HL-60 (cell line): ENCODE measurements around the gene YIPF5.

Experiments
- DNase-seq, 2 experiments: peaks; one replicate each; pipeline ENCODE4 v3.0.0-alpha.2; 2010 to 2020; ENCODE audit warnings: low read depth in 1 of 2, low spot score in 1 of 2
- H3K27ac ChIP-seq: fragments of 250-450 bp; sonication (Bioruptor Pico); replicated peaks from 2 replicates; pipeline ENCODE4 v1.5.1; 2020; ENCODE audit warnings: mild to moderate bottlenecking, moderate library complexity
- H3K27me3 ChIP-seq: fragments of 250-450 bp; sonication (Bioruptor Pico); 2 replicates; pipeline ENCODE4 v1.5.1; 2021; ENCODE audit warnings: mild to moderate bottlenecking, moderate library complexity; ENCODE audit not compliant: insufficient read depth, poor library complexity, severe bottlenecking
- H3K4me3 ChIP-seq: replicated peaks from 2 replicates; pipeline ENCODE4 v1.5.1; 2011; ENCODE audit warnings: mild to moderate bottlenecking, control low read depth, low read length; ENCODE audit not compliant: insufficient read depth
- GABPA ChIP-seq: IDR thresholded peaks from 2 replicates; pipeline ENCODE4 v1.6.1; 2012; ENCODE audit warnings: low read depth
- POLR2AphosphoS5 ChIP-seq: IDR thresholded peaks from 2 replicates; pipeline ENCODE4 v1.6.1; 2012; ENCODE audit warnings: low read depth
- SPI1 ChIP-seq: IDR thresholded peaks from 2 replicates; pipeline ENCODE4 v1.6.1; 2012; ENCODE audit warnings: low read depth, mild to moderate bottlenecking, borderline replicate concordance
- TF ChIP-seq, protein P1 (sequence below): IDR thresholded peaks from one replicate; pipeline ENCODE4 v1.5.1; 2011; ENCODE audit warnings: low read length, control low read depth, inconsistent platforms; ENCODE audit not compliant: insufficient read depth
- TF ChIP-seq, protein P2 (sequence below): IDR thresholded peaks from 2 replicates; pipeline ENCODE4 v1.6.1; 2012; ENCODE audit warnings: low read depth; ENCODE audit not compliant: insufficient replicate concordance

YIPF5 gene

DNA sequence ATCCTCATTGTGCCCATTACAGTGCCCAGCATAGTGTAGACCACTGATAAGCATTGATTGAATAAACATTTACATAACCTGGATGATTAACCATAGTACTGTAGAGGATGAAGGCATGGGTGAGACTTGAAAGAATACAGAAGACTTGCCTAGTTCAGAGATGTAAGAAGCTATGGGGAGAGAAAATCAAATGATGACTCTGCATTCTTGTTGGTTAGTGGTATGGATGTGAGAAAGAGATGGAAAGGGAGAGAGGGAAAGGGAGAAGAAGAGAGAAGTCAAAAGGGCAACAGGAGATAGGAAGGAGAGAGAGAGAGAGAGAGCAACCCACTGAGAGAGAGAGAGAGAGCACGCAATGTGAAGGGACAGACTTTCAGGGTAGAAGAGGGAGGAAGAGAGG is 26.8 kb downstream of the YIPF5 start:
- Histone ChIP-seq H3K27ac (no peak overlapping the region), H3K27me3 (no peaks in the 10 kb centered on the region), H3K4me3 (no peak overlapping the region)
- TF ChIP-seq, protein P1, sequence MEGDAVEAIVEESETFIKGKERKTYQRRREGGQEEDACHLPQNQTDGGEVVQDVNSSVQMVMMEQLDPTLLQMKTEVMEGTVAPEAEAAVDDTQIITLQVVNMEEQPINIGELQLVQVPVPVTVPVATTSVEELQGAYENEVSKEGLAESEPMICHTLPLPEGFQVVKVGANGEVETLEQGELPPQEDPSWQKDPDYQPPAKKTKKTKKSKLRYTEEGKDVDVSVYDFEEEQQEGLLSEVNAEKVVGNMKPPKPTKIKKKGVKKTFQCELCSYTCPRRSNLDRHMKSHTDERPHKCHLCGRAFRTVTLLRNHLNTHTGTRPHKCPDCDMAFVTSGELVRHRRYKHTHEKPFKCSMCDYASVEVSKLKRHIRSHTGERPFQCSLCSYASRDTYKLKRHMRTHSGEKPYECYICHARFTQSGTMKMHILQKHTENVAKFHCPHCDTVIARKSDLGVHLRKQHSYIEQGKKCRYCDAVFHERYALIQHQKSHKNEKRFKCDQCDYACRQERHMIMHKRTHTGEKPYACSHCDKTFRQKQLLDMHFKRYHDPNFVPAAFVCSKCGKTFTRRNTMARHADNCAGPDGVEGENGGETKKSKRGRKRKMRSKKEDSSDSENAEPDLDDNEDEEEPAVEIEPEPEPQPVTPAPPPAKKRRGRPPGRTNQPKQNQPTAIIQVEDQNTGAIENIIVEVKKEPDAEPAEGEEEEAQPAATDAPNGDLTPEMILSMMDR: no peak
- TF ChIP-seq POLR2AphosphoS5 (no peak), GABPA (no peak), SPI1 (no peak)
- TF ChIP-seq, protein P2, sequence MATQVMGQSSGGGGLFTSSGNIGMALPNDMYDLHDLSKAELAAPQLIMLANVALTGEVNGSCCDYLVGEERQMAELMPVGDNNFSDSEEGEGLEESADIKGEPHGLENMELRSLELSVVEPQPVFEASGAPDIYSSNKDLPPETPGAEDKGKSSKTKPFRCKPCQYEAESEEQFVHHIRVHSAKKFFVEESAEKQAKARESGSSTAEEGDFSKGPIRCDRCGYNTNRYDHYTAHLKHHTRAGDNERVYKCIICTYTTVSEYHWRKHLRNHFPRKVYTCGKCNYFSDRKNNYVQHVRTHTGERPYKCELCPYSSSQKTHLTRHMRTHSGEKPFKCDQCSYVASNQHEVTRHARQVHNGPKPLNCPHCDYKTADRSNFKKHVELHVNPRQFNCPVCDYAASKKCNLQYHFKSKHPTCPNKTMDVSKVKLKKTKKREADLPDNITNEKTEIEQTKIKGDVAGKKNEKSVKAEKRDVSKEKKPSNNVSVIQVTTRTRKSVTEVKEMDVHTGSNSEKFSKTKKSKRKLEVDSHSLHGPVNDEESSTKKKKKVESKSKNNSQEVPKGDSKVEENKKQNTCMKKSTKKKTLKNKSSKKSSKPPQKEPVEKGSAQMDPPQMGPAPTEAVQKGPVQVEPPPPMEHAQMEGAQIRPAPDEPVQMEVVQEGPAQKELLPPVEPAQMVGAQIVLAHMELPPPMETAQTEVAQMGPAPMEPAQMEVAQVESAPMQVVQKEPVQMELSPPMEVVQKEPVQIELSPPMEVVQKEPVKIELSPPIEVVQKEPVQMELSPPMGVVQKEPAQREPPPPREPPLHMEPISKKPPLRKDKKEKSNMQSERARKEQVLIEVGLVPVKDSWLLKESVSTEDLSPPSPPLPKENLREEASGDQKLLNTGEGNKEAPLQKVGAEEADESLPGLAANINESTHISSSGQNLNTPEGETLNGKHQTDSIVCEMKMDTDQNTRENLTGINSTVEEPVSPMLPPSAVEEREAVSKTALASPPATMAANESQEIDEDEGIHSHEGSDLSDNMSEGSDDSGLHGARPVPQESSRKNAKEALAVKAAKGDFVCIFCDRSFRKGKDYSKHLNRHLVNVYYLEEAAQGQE: no peak
- no peak for DNase-seq

DNA sequence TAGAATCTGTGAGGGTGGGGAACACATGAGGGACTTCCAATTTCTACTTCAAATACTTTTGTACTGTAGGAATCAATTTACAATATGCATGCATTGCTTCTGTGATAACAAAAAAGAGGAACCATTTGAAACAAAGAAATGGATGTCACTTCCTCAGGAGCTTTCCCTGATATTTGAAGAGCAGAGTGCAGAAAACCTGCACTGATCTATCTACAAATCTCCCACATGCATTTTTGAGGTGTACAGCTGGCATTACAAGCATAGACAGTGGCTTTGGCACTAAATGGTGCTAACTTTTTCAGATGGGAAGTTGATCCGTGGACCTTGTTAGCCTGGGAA is 27.7 kb downstream of the YIPF5 start:
- no peak overlapping the region for H3K4me3 ChIP-seq
- H3K27ac ChIP-seq: no peak overlapping the region
- no peaks in the 10 kb centered on the region for H3K27me3 ChIP-seq
- TF ChIP-seq, protein P1: no peak
- peak; percentile 63; the same call in 1 of the 2 replicates for TF ChIP-seq SPI1
- TF ChIP-seq POLR2AphosphoS5: no peak
- no peak for DNase-seq

DNA sequence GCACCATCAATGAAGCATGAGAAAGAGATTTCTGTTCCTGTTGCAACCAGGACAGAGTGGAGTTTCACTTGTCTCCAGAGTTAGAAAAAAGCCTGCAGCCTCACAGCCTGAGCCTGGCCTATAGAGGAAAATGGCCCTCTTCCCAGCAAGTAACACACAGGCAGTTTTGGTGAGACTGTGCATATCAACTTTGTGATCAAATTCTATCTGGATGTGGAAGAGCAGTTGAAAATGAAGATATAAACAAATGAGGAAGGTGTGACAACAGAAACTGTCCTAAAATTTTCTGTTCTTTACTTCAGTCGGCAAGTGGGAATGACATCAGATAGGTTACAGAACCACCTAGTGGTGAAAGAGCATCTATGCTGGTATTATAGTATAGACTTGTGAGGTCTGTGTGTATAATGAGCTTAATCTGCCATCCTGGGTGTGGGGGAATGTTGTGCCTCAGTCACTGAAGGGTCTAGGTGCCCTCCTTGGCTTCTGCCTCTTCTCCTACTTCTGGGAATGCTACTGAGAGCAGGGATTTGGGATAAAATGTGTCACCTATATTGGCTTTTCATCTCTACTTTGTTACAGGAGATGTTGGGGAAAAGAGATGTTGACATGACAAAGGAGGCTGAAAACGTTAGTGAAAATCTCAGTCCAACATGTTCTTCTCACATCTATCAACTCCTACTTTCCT is 28.2 kb downstream of the YIPF5 start:
- peak in 1 of 2 experiments; percentile 52 for DNase-seq

More for the DNA sequence above, 28.2 kb downstream of the YIPF5 start:
- no peaks in the 10 kb centered on the region for H3K27me3 ChIP-seq
- TF ChIP-seq, protein P2: no peak
- TF ChIP-seq, protein P1: no peak
- TF ChIP-seq POLR2AphosphoS5 (no peak), SPI1 (no peak), GABPA (no peak)
- no peak overlapping the region for H3K4me3 ChIP-seq
- H3K27ac ChIP-seq: no peak overlapping the region
